ENCODE data around the gene NR4A3.

The NR4A3 gene

DNA sequence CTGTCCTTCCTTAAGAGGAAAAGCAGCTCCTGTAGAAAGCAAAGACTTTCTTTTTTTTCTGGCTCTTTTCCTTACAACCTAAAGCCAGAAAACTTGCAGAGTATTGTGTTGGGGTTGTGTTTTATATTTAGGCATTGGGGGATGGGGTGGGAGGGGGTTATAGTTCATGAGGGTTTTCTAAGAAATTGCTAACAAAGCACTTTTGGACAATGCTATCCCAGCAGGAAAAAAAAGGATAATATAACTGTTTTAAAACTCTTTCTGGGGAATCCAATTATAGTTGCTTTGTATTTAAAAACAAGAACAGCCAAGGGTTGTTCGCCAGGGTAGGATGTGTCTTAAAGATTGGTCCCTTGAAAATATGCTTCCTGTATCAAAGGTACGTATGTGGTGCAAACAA lies 42.3 kb downstream of the NR4A3 start:
- H3K4me1 ChIP-seq (ENCODE audit: insufficient read depth, low read length): no peaks in the 10 kb centered on the region
- H3K27ac ChIP-seq (ENCODE audit: low read depth, low read length): no peak overlapping the region
- no peak overlapping the region for H3K4me3 ChIP-seq (ENCODE audit: low read depth in 1 of 2, low read length in 2 of 2)
- H3K27me3 ChIP-seq (ENCODE audit: control insufficient read depth in 1 of 2, insufficient read depth in 2 of 2, low read length in 2 of 2): no peaks in the 10 kb centered on the region
- H3K9ac ChIP-seq (ENCODE audit: low read length): no peak overlapping the region
- H3K36me3 ChIP-seq (ENCODE audit: insufficient read depth, low read length): no peaks in the 10 kb centered on the region
- no peaks in the 10 kb centered on the region for H3K9me3 ChIP-seq (ENCODE audit: low read length)

- H3K36me3 ChIP-seq (ENCODE audit: insufficient read depth, low read length): no peaks in the 10 kb centered on the region
- H3K4me1 ChIP-seq (ENCODE audit: insufficient read depth, low read length): no peaks in the 10 kb centered on the region
- H3K27ac ChIP-seq (ENCODE audit: low read depth, low read length): no peak overlapping the region
- no peak overlapping the region for H3K4me3 ChIP-seq (ENCODE audit: low read depth in 1 of 2, low read length in 2 of 2)
- H3K9ac ChIP-seq (ENCODE audit: low read length): no peak overlapping the region
- H3K27me3 ChIP-seq (ENCODE audit: control insufficient read depth in 1 of 2, insufficient read depth in 2 of 2, low read length in 2 of 2): no peaks in the 10 kb centered on the region
- no peaks in the 10 kb centered on the region for H3K9me3 ChIP-seq (ENCODE audit: low read length)
These were observed 44.7 kb downstream of the NR4A3 start for GRCh38 chr9:99866398-99866797.

DNA sequence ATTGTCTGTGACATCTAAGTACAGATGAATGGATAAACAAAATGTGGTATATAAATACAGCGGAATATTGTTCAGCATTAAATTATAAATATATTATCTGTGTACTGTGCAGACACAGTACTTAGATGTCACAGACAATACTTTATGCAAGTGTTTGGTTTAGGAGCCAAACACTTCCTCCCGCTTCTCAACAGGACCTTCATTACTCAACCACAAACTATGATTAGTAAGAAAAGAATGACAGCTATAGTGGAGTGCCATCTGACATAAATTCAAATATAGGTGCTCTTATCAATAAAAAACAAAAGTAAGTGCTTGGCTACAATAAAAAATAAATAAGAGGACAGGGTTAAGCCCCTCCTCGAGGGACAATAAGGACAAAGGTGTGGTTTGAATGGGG lies 45.9 kb downstream of the NR4A3 start:
- Histone ChIP-seq H3K9me3 (ENCODE audit: low read length) (no peaks in the 10 kb centered on the region), H3K9ac (ENCODE audit: low read length) (no peak overlapping the region), H3K27ac (ENCODE audit: low read depth, low read length) (no peak overlapping the region), H3K36me3 (ENCODE audit: insufficient read depth, low read length) (no peaks in the 10 kb centered on the region), H3K27me3 (ENCODE audit: control insufficient read depth in 1 of 2, insufficient read depth in 2 of 2, low read length in 2 of 2) (no peaks in the 10 kb centered on the region), H3K4me3 (ENCODE audit: low read depth in 1 of 2, low read length in 2 of 2) (no peak overlapping the region), H3K4me1 (ENCODE audit: insufficient read depth, low read length) (no peaks in the 10 kb centered on the region)

DNA sequence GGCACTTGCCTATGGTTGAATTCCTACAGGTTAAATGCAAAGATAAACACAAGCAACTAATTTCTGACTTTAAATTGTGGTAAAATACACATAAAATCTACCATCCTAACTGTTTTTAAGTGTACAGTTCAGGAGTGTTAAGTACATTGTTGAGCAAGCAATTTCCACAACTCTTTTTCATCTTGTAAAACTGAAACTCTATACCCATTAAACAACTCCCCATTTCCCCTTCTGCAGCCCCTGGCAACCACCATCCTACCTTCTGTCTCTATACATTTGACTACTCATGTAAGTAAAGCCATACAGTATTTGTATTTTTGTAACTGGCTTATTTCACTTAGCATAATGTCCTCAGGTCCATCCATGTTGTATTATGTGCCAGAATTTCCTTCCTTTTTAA lies 46.3 kb downstream of the NR4A3 start:
- Histone ChIP-seq H3K27ac (ENCODE audit: low read depth, low read length) (no peak overlapping the region), H3K27me3 (ENCODE audit: control insufficient read depth in 1 of 2, insufficient read depth in 2 of 2, low read length in 2 of 2) (no peaks in the 10 kb centered on the region), H3K36me3 (ENCODE audit: insufficient read depth, low read length) (no peaks in the 10 kb centered on the region), H3K4me1 (ENCODE audit: insufficient read depth, low read length) (no peaks in the 10 kb centered on the region), H3K4me3 (ENCODE audit: low read depth in 1 of 2, low read length in 2 of 2) (no peak overlapping the region), H3K9me3 (ENCODE audit: low read length) (no peaks in the 10 kb centered on the region), H3K9ac (ENCODE audit: low read length) (no peak overlapping the region)

DNA sequence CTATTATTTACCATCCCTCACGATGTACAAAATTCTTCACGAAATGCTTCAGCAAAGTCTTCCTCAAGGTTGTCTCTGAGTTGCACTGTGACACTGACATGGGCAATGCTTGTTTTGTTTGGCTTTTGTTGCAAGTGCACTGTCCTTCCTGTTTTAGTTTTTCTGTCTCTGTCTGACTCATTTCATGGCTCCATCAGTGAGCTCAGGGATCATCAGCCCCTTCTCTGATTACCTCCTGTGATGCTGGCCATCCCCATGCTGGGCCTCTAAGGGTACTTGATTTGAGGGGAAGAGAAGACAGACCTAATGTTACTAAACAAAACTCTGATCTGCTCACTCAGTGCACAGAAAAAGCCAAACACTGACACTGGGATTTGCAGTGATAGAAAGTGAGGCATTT lies 47.2 kb downstream of the NR4A3 start:
- no peak overlapping the region for H3K27ac ChIP-seq (ENCODE audit: low read depth, low read length)
- H3K9me3 ChIP-seq (ENCODE audit: low read length): no peaks in the 10 kb centered on the region
- H3K27me3 ChIP-seq (ENCODE audit: control insufficient read depth in 1 of 2, insufficient read depth in 2 of 2, low read length in 2 of 2): no peaks in the 10 kb centered on the region
- H3K9ac ChIP-seq (ENCODE audit: low read length): no peak overlapping the region
- no peaks in the 10 kb centered on the region for H3K4me1 ChIP-seq (ENCODE audit: insufficient read depth, low read length)
- no peak overlapping the region for H3K4me3 ChIP-seq (ENCODE audit: low read depth in 1 of 2, low read length in 2 of 2)
- no peaks in the 10 kb centered on the region for H3K36me3 ChIP-seq (ENCODE audit: insufficient read depth, low read length)

- Histone ChIP-seq H3K4me1 (ENCODE audit: insufficient read depth, low read length) (no peaks in the 10 kb centered on the region), H3K9me3 (ENCODE audit: low read length) (no peaks in the 10 kb centered on the region), H3K4me3 (ENCODE audit: low read depth in 1 of 2, low read length in 2 of 2) (no peak overlapping the region), H3K9ac (ENCODE audit: low read length) (no peak overlapping the region), H3K27ac (ENCODE audit: low read depth, low read length) (no peak overlapping the region), H3K27me3 (ENCODE audit: control insufficient read depth in 1 of 2, insufficient read depth in 2 of 2, low read length in 2 of 2) (no peaks in the 10 kb centered on the region), H3K36me3 (ENCODE audit: insufficient read depth, low read length) (no peaks in the 10 kb centered on the region)
These were observed 48.4 kb downstream of the NR4A3 start for GRCh38 chr9:99870126-99870525.

- Histone ChIP-seq H3K9ac (ENCODE audit: low read length) (no peak overlapping the region), H3K4me3 (ENCODE audit: low read depth in 1 of 2, low read length in 2 of 2) (no peak overlapping the region), H3K36me3 (ENCODE audit: insufficient read depth, low read length) (no peaks in the 10 kb centered on the region), H3K27ac (ENCODE audit: low read depth, low read length) (no peak overlapping the region), H3K27me3 (ENCODE audit: control insufficient read depth in 1 of 2, insufficient read depth in 2 of 2, low read length in 2 of 2) (no peaks in the 10 kb centered on the region), H3K4me1 (ENCODE audit: insufficient read depth, low read length) (no peaks in the 10 kb centered on the region), H3K9me3 (ENCODE audit: low read length) (no peaks in the 10 kb centered on the region)
These were observed 51.8 kb downstream of the NR4A3 start for GRCh38 chr9:99873531-99873930.

GRCh38 chr9:99873943-99874584 lies 52.4 kb downstream of the NR4A3 start:
- Histone ChIP-seq H3K36me3 (ENCODE audit: insufficient read depth, low read length) (no peaks in the 10 kb centered on the region), H3K4me1 (ENCODE audit: insufficient read depth, low read length) (no peaks in the 10 kb centered on the region), H3K27me3 (ENCODE audit: control insufficient read depth in 1 of 2, insufficient read depth in 2 of 2, low read length in 2 of 2) (no peaks in the 10 kb centered on the region), H3K9ac (ENCODE audit: low read length) (no peak overlapping the region), H3K27ac (ENCODE audit: low read depth, low read length) (no peak overlapping the region), H3K9me3 (ENCODE audit: low read length) (no peaks in the 10 kb centered on the region), H3K4me3 (ENCODE audit: low read depth in 1 of 2, low read length in 2 of 2) (no peak overlapping the region)

DNA sequence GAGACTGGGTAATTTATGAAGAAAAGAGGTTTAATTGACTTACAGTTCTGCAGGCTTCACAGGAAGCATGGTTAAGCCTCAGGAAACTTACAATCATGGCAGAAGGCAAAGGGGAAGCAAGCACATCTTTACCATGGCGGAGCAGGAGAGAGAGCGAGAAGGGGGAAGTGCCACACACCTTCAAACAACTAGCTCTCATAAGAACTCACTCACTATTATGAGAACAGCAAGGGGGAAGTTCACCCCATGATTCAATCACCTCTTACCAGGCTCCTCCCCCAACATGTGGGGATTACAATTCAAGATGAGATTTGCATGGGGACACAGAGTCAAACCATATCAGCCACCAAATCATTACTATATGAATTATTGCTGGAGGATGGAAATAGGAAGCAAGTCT lies 54.5 kb downstream of the NR4A3 start:
- no peak overlapping the region for H3K27ac ChIP-seq (ENCODE audit: low read depth, low read length)
- no peak overlapping the region for H3K9ac ChIP-seq (ENCODE audit: low read length)
- no peak overlapping the region for H3K4me3 ChIP-seq (ENCODE audit: low read depth in 1 of 2, low read length in 2 of 2)
- H3K27me3 ChIP-seq (ENCODE audit: control insufficient read depth in 1 of 2, insufficient read depth in 2 of 2, low read length in 2 of 2): no peaks in the 10 kb centered on the region
- H3K36me3 ChIP-seq (ENCODE audit: insufficient read depth, low read length): no peaks in the 10 kb centered on the region
- no peaks in the 10 kb centered on the region for H3K9me3 ChIP-seq (ENCODE audit: low read length)
- H3K4me1 ChIP-seq (ENCODE audit: insufficient read depth, low read length): no peaks in the 10 kb centered on the region

DNA sequence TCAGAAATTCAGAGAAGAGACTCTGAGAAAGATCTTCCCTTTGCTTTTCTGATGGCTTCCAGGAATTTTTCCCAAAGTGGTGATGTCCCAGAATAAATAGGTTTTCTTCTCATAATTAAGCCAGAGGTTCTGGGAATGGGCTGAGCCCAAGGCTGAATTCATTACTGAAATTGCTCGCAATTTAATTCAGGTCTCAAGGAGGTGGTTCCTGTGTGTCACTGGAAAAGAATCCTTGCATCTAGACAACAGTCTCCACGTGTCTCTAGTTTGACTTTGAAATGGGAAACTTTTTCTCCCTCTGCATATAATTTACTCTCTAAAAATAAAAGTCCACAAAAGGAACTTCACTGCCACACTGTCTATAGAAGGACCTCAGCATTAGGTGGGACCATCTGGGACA lies 57.0 kb downstream of the NR4A3 start:
- H3K4me1 ChIP-seq (ENCODE audit: insufficient read depth, low read length): no peaks in the 10 kb centered on the region
- H3K27me3 ChIP-seq (ENCODE audit: control insufficient read depth in 1 of 2, insufficient read depth in 2 of 2, low read length in 2 of 2): no peaks in the 10 kb centered on the region
- H3K9me3 ChIP-seq (ENCODE audit: low read length): no peaks in the 10 kb centered on the region
- H3K27ac ChIP-seq (ENCODE audit: low read depth, low read length): no peak overlapping the region
- H3K36me3 ChIP-seq (ENCODE audit: insufficient read depth, low read length): no peaks in the 10 kb centered on the region
- no peak overlapping the region for H3K9ac ChIP-seq (ENCODE audit: low read length)
- no peak overlapping the region for H3K4me3 ChIP-seq (ENCODE audit: low read depth in 1 of 2, low read length in 2 of 2)

GRCh38 chr9:99881769-99882168 lies 60.1 kb downstream of the NR4A3 start:
- Histone ChIP-seq H3K9me3 (ENCODE audit: low read length) (no peaks in the 10 kb centered on the region), H3K36me3 (ENCODE audit: insufficient read depth, low read length) (no peaks in the 10 kb centered on the region)

GRCh38 chr9:99885747-99886146 lies 64.1 kb downstream of the NR4A3 start:
- Histone ChIP-seq H3K27ac (ENCODE audit: low read depth, low read length) (no peak overlapping the region), H3K9ac (ENCODE audit: low read length) (no peak overlapping the region), H3K36me3 (ENCODE audit: insufficient read depth, low read length) (no peaks in the 10 kb centered on the region), H3K27me3 (ENCODE audit: control insufficient read depth in 1 of 2, insufficient read depth in 2 of 2, low read length in 2 of 2) (no peaks in the 10 kb centered on the region), H3K9me3 (ENCODE audit: low read length) (no peaks in the 10 kb centered on the region), H3K4me3 (ENCODE audit: low read depth in 1 of 2, low read length in 2 of 2) (no peak overlapping the region), H3K4me1 (ENCODE audit: insufficient read depth, low read length) (no peaks in the 10 kb centered on the region)

More at GRCh38 chr9:99881769-99882168, 60.1 kb downstream of the NR4A3 start:
- H3K4me1 ChIP-seq (ENCODE audit: insufficient read depth, low read length): no peaks in the 10 kb centered on the region
- no peaks in the 10 kb centered on the region for H3K27me3 ChIP-seq (ENCODE audit: control insufficient read depth in 1 of 2, insufficient read depth in 2 of 2, low read length in 2 of 2)
- H3K4me3 ChIP-seq (ENCODE audit: low read depth in 1 of 2, low read length in 2 of 2): no peak overlapping the region
- H3K27ac ChIP-seq (ENCODE audit: low read depth, low read length): no peak overlapping the region
- no peak overlapping the region for H3K9ac ChIP-seq (ENCODE audit: low read length)

All from muscle layer of colon (tissue), 2 donors.